ENCODE results near the gene BCAR1.

DNA sequence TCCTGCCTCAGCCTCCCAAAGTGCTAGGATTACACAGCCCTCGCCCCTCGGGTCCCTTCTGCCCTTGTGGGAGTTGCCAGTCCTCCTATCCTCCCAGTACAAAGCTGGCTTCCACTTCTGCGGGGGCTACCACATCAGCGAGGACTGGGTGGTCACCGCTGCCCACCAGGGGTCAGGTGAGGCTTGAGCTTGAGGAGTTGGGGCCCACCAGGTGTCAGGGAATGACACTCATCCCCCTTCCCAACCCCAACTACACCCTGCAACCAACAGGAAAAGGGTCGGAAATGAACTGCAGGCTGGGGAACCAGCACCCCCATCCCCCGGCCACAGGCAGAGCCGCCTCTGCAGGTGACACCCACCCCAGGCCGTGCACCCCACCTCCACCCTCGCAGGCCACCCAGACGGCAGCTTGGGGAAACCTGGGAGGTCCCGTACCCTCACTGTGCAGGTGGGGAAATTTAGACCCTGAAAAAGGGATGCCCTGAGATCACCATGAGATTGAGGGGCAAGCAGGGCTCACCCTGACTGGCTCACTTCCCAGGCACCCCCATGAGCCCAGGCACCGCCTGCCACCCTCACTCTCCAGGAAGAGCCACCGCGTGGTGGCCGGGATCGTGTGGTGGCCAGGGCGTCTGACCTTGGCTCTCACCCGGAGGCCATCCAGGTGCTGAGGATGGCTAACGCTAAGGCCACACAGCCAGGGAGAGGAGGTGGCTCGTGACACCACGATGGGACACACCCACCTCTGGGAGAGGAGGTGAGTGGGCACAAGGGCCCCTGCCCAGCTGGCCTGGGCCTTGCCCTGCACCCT, 24.7 kb downstream of the BCAR1 start:
- TF ChIP-seq NR3C1 (IDR thresholded peaks at IDR 0.05) (no peak), POLR2A (IDR thresholded peaks at IDR 0.05; ENCODE audit: low read length) (no peak)
- TF ChIP-seq, protein P1, sequence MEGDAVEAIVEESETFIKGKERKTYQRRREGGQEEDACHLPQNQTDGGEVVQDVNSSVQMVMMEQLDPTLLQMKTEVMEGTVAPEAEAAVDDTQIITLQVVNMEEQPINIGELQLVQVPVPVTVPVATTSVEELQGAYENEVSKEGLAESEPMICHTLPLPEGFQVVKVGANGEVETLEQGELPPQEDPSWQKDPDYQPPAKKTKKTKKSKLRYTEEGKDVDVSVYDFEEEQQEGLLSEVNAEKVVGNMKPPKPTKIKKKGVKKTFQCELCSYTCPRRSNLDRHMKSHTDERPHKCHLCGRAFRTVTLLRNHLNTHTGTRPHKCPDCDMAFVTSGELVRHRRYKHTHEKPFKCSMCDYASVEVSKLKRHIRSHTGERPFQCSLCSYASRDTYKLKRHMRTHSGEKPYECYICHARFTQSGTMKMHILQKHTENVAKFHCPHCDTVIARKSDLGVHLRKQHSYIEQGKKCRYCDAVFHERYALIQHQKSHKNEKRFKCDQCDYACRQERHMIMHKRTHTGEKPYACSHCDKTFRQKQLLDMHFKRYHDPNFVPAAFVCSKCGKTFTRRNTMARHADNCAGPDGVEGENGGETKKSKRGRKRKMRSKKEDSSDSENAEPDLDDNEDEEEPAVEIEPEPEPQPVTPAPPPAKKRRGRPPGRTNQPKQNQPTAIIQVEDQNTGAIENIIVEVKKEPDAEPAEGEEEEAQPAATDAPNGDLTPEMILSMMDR (IDR thresholded peaks at IDR 0.05) = no peak
